Bronchial epithelial cell (primary cell): ENCODE measurements around the gene BAHCC1. TPM values are rescaled to one million over a fixed set of nuclear protein-coding genes. Genes with fewer than 3 reads are reported as not detected.
A peak's percentile ranks its signal among the peaks of the same experiment; 100 is the strongest.

Experiments
- DNase-seq: peaks from one replicate; pipeline ENCODE4 v3.0.0-alpha.2; 2010; ENCODE audit warnings: low read depth
- FAIRE-seq: peaks from 2 replicates; lab custom pipeline; 2011; peaks lifted over from hg19 to GRCh38; lab: Jason Lieb, UNC
- H3K27me3 ChIP-seq: 2 replicates; pipeline ENCODE4 v1.5.1; 2011; ENCODE audit warnings: low read length; ENCODE audit not compliant: control insufficient read depth, insufficient read depth
- H3K36me3 ChIP-seq: 2 replicates; pipeline ENCODE4 v1.5.1; 2011; ENCODE audit warnings: low read length; ENCODE audit not compliant: control insufficient read depth, insufficient read depth
- H3K4me3 ChIP-seq: 2 replicates; pipeline ENCODE4 v1.5.1; 2011; ENCODE audit warnings: mild to moderate bottlenecking, low read depth, low read length, control low read depth
- CTCF ChIP-seq: IDR thresholded peaks from 2 replicates; pipeline ENCODE4 v1.5.1; 2011; ENCODE audit warnings: mild to moderate bottlenecking, moderate library complexity, low read length, control low read depth, inconsistent platforms; ENCODE audit not compliant: insufficient read depth, severe bottlenecking
- total RNA-seq: library from RNA; depleted of rRNA; stranded (reverse); fragments of >200 nt; gene quantifications from 2 replicates; pipeline ENCODE4 v1.2.1, GENCODE V29; 2014

BAHCC1 gene
- total RNA-seq, 1 donor from 2014 or later: 0.79 TPM

GRCh38 chr17:81395600-81396277, 482 bp downstream of the BAHCC1 start:
- Histone ChIP-seq H3K27me3 (no peaks in the 10 kb centered on the region), H3K4me3 (peak overlapping the region; percentile 62), H3K36me3 (no peaks in the 10 kb centered on the region)
- DNase-seq (no peak), FAIRE-seq (no peak)
- TF ChIP-seq CTCF: no peak

GRCh38 chr17:81396278-81396721, 1.0 kb downstream of the BAHCC1 start:
- DNase-seq (no peak), FAIRE-seq (no peak)
- TF ChIP-seq CTCF: no peak
- H3K36me3 ChIP-seq: no peaks in the 10 kb centered on the region
- H3K27me3 ChIP-seq: no peaks in the 10 kb centered on the region
- peak overlapping the region; percentile 62 for H3K4me3 ChIP-seq

GRCh38 chr17:81396722-81397313, 1.6 kb downstream of the BAHCC1 start:
- Histone ChIP-seq H3K27me3 (no peaks in the 10 kb centered on the region), H3K4me3 (peak overlapping the region; percentile 62), H3K36me3 (no peaks in the 10 kb centered on the region)
- no peak for TF ChIP-seq CTCF
- no peak for FAIRE-seq
- DNase-seq: no peak

DNA sequence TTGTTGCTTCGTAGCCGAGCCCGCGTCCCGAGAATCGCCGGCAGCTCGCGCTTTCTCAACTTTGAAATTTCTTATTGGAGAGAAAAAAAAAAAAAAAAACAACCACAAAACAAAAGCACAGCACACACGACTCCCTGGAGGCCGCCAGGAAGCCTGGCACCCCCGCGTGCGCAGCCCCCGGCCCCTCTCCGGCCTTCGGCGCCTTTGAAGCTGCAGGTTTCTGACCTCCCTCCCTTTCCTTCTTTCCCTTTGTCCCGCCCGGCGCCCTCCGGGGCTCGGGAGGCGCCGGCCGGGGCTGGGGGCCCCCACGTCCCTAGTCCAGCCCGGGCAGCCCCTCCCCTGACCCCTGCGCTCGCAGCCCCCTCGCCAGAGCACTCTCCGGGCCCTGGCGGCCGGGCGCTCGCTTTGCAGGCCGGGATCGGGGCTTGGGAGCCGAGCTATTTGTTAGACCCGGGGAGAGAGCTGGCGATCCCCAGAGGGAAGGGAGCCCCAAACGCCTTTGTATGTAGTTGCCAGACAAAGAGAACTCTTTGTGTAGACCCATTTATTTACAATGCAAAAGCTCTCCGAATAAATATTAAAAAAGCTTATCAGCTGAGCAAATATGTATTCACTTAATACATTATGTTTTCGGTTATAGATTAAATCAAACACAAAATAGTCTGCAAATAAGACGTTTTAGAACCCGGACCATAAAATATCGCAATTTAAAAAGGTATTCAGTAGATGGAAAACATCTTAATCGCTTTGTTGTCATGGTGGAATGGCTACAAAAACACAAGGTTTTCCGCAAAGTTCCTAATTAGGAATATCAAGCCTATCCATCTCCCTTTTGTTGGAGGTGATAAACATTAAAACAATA, 2.3 kb downstream of the BAHCC1 start:
- no peak for DNase-seq

More for the DNA sequence above, 2.3 kb downstream of the BAHCC1 start:
- peak; percentile 3 for TF ChIP-seq CTCF
- no peaks in the 10 kb centered on the region for H3K36me3 ChIP-seq
- no peak for FAIRE-seq
- peak overlapping the region; percentile 62 for H3K4me3 ChIP-seq
- no peaks in the 10 kb centered on the region for H3K27me3 ChIP-seq
